ENCODE results near the gene FAM184B.

FAM184B gene

DNA sequence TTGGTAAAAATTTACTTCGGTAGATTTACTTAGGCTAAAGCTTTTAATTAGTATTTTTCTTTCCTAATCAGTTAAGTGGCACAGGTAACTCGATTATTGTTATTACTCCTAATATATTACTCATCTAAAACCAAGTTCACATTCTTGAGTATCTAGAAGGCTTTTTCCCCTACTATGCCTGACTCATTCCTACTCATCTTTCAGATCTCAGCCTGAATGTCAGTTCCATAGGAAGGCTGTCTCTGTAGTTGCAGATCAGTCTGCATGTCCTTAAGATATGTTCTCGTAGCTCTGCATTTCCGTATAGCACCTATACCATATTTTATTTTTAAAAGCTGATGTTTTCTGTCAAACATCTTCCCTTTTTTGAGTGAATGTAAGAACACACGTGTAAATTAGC is 5.9 kb upstream of the FAM184B start:
- Histone ChIP-seq H3K9me3 (replicated peaks in 1 of 2; ENCODE audit: control insufficient read depth in 2 of 2, insufficient read depth in 1 of 2, low read depth in 1 of 2, low read length in 2 of 2) (peaks cover 0 to 6% of the 10 kb centered on the region in 2 donors), H4K8ac (ENCODE audit: low read depth, low read length) (no peak overlapping the region), H3K4me2 (ENCODE audit: insufficient read depth, low read length, poor library complexity, severe bottlenecking) (no peak overlapping the region), H3K9ac (ENCODE audit: low read depth, low read length, poor library complexity) (no peak overlapping the region), H4K91ac (ENCODE audit: low read depth, low read length, poor library complexity) (no peak overlapping the region), H3K4me1 (ENCODE audit: control insufficient read depth in 2 of 2, insufficient read depth in 1 of 2, low read depth in 1 of 2, low read length in 2 of 2) (no peaks in the 10 kb centered on the region), H3K79me1 (ENCODE audit: low read depth, low read length) (no peaks in the 10 kb centered on the region), H3K36me3 (replicated peaks in 1 of 2; ENCODE audit: control insufficient read depth in 2 of 2, insufficient read depth in 2 of 2, low read length in 2 of 2) (peaks cover 0 to 2% of the 10 kb centered on the region in 2 donors), H2BK5ac (ENCODE audit: low read length) (no peak overlapping the region), H2AK5ac (ENCODE audit: low read depth, low read length) (no peak overlapping the region), H3K14ac (ENCODE audit: low read length) (no peak overlapping the region), H3K27ac (replicated peaks; ENCODE audit: low read length) (no peak overlapping the region), H3K18ac (ENCODE audit: low read length) (no peak overlapping the region), H3K23ac (ENCODE audit: low read depth, low read length, poor library complexity) (no peak overlapping the region), H2AFZ (ENCODE audit: low read length) (no peak overlapping the region), H3K4me3 (ENCODE audit: low read length in 2 of 2) (no peak overlapping the region), H2BK15ac (ENCODE audit: low read length) (no peak overlapping the region), H2BK12ac (ENCODE audit: low read length) (no peak overlapping the region), H2BK120ac (ENCODE audit: low read depth, low read length) (no peak overlapping the region), H3K4ac (ENCODE audit: low read length) (no peak overlapping the region), H3K27me3 (ENCODE audit: control insufficient read depth in 3 of 3, insufficient read depth in 3 of 3, low read depth in 1 of 3, low read length in 3 of 3) (peaks cover 0 to 3% (median 0%) of the 10 kb centered on the region in 3 experiments)
- no peak for DNase-seq (ENCODE audit: low spot score)
- WGBS, 2 donors (ENCODE audit: extremely low coverage in 2 of 2, insufficient read length in 2 of 2, insufficient replicate concordance in 1 of 2) = no CpG with 5 or more reads among the region's 5 CpGs

DNA sequence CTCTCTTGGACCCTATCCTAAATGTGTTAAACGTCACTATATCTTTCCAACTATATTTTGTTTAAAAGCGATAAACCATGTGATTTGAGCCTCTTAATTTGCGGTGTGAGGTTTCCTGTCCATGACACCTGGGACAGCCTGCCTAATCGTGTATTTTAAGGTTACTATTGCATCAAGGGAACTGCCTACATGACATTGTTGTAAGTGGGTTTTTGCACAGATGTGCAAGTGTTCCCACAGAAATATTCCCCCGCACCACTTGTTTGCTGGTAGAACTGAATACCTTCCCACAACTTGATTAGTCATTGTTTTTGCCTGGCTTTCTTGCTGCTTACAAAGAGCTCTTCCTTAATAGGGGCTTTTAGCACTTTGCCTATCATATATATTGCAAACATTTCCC is 5.1 kb upstream of the FAM184B start:
- Histone ChIP-seq H2BK5ac (ENCODE audit: low read length) (no peak overlapping the region), H3K14ac (ENCODE audit: low read length) (no peak overlapping the region), H3K9me3 (replicated peaks in 1 of 2; ENCODE audit: control insufficient read depth in 2 of 2, insufficient read depth in 1 of 2, low read depth in 1 of 2, low read length in 2 of 2) (peaks cover 0 to 3% of the 10 kb centered on the region in 2 donors), H4K91ac (ENCODE audit: low read depth, low read length, poor library complexity) (no peak overlapping the region), H2BK12ac (ENCODE audit: low read length) (no peak overlapping the region), H3K4me2 (ENCODE audit: insufficient read depth, low read length, poor library complexity, severe bottlenecking) (no peak overlapping the region), H3K27me3 (ENCODE audit: control insufficient read depth in 3 of 3, insufficient read depth in 3 of 3, low read depth in 1 of 3, low read length in 3 of 3) (peaks cover 0 to 11% (median 7%) of the 10 kb centered on the region in 3 experiments), H3K9ac (ENCODE audit: low read depth, low read length, poor library complexity) (no peak overlapping the region), H3K27ac (replicated peaks; ENCODE audit: low read length) (no peak overlapping the region), H4K8ac (ENCODE audit: low read depth, low read length) (no peak overlapping the region), H3K4me1 (ENCODE audit: control insufficient read depth in 2 of 2, insufficient read depth in 1 of 2, low read depth in 1 of 2, low read length in 2 of 2) (peaks cover 0 to 6% of the 10 kb centered on the region in 2 donors), H3K23ac (ENCODE audit: low read depth, low read length, poor library complexity) (no peak overlapping the region), H2AK5ac (ENCODE audit: low read depth, low read length) (no peak overlapping the region), H3K4me3 (ENCODE audit: low read length in 2 of 2) (no peak overlapping the region), H2BK15ac (ENCODE audit: low read length) (no peak overlapping the region), H3K4ac (ENCODE audit: low read length) (no peak overlapping the region), H2AFZ (ENCODE audit: low read length) (no peak overlapping the region), H2BK120ac (ENCODE audit: low read depth, low read length) (no peak overlapping the region), H3K36me3 (replicated peaks in 1 of 2; ENCODE audit: control insufficient read depth in 2 of 2, insufficient read depth in 2 of 2, low read length in 2 of 2) (peaks cover 0 to 1% of the 10 kb centered on the region in 2 donors), H3K79me1 (ENCODE audit: low read depth, low read length) (no peaks in the 10 kb centered on the region), H3K18ac (ENCODE audit: low read length) (no peak overlapping the region)
- WGBS, 2 donors (ENCODE audit: extremely low coverage in 2 of 2, insufficient read length in 2 of 2, insufficient replicate concordance in 1 of 2) = no CpG with 5 or more reads among the region's 5 CpGs
- no peak for DNase-seq (ENCODE audit: low spot score)

DNA sequence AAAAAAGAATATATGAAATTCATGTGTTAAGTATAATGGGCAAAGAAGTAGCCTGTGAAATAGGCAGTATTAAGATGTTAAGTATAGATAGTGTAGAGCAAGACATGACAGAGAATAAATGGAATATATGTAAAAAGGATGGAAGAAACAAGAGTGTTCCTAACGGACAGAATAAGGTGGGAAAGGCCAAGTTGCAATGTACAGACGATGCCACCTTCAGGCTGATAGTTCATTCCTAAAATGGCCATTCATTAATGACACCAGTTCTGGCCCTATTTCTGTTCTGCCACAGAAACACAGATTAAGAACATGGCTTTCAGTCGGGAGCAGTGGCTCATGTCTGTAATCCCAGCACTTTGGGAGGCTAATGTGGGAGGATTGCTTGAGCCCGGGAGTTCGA is 4.4 kb upstream of the FAM184B start:
- no peak overlapping the region for H3K9ac ChIP-seq (ENCODE audit: low read depth, low read length, poor library complexity)
- H3K14ac ChIP-seq (ENCODE audit: low read length) = no peak overlapping the region
- H3K36me3 ChIP-seq (replicated peaks in 1 of 2; ENCODE audit: control insufficient read depth in 2 of 2, insufficient read depth in 2 of 2, low read length in 2 of 2) = no peaks in the 10 kb centered on the region
- no peak overlapping the region for H3K4ac ChIP-seq (ENCODE audit: low read length)
- H3K79me1 ChIP-seq (ENCODE audit: low read depth, low read length) = no peaks in the 10 kb centered on the region
- H2AFZ ChIP-seq (ENCODE audit: low read length) = no peak overlapping the region
- no peak overlapping the region for H2BK12ac ChIP-seq (ENCODE audit: low read length)
- H3K4me2 ChIP-seq (ENCODE audit: insufficient read depth, low read length, poor library complexity, severe bottlenecking) = no peak overlapping the region
- no peak overlapping the region for H4K91ac ChIP-seq (ENCODE audit: low read depth, low read length, poor library complexity)
- H3K23ac ChIP-seq (ENCODE audit: low read depth, low read length, poor library complexity) = no peak overlapping the region
- no CpG with 5 or more reads among the region's 5 CpGs for WGBS, 2 donors (ENCODE audit: extremely low coverage in 2 of 2, insufficient read length in 2 of 2, insufficient replicate concordance in 1 of 2)
- no peak overlapping the region for H2AK5ac ChIP-seq (ENCODE audit: low read depth, low read length)
- DNase-seq (ENCODE audit: low spot score) = no peak
- H2BK15ac ChIP-seq (ENCODE audit: low read length) = no peak overlapping the region
- H2BK5ac ChIP-seq (ENCODE audit: low read length) = no peak overlapping the region
- no peak overlapping the region for H4K8ac ChIP-seq (ENCODE audit: low read depth, low read length)
- peaks cover 0 to 11% of the 10 kb centered on the region in 2 donors for H3K4me1 ChIP-seq (ENCODE audit: control insufficient read depth in 2 of 2, insufficient read depth in 1 of 2, low read depth in 1 of 2, low read length in 2 of 2)
- H3K18ac ChIP-seq (ENCODE audit: low read length) = no peak overlapping the region
- no peak overlapping the region for H3K27ac ChIP-seq (replicated peaks; ENCODE audit: low read length)
- no peak overlapping the region for H2BK120ac ChIP-seq (ENCODE audit: low read depth, low read length)
- no peak overlapping the region for H3K4me3 ChIP-seq (ENCODE audit: low read length in 2 of 2)
- H3K27me3 ChIP-seq (ENCODE audit: control insufficient read depth in 3 of 3, insufficient read depth in 3 of 3, low read depth in 1 of 3, low read length in 3 of 3) = peaks cover 0 to 18% (median 14%) of the 10 kb centered on the region in 3 experiments
- H3K9me3 ChIP-seq (replicated peaks in 1 of 2; ENCODE audit: control insufficient read depth in 2 of 2, insufficient read depth in 1 of 2, low read depth in 1 of 2, low read length in 2 of 2) = no peaks in the 10 kb centered on the region

GRCh38 chr4:17780501-17781299 is 721 bp downstream of the FAM184B start:
- no peak overlapping the region for H2BK15ac ChIP-seq (ENCODE audit: low read length)
- no peak overlapping the region for H2BK12ac ChIP-seq (ENCODE audit: low read length)
- DNase-seq (ENCODE audit: low spot score) = no peak
- H2AFZ ChIP-seq (ENCODE audit: low read length) = peak overlapping the region; percentile 93
- H2AK5ac ChIP-seq (ENCODE audit: low read depth, low read length) = no peak overlapping the region
- H3K4ac ChIP-seq (ENCODE audit: low read length) = no peak overlapping the region
- peak overlapping the region; percentile 99 for H3K4me2 ChIP-seq (ENCODE audit: insufficient read depth, low read length, poor library complexity, severe bottlenecking)
- WGBS, 2 donors (ENCODE audit: extremely low coverage in 2 of 2, insufficient read length in 2 of 2, insufficient replicate concordance in 1 of 2) = no CpG with 5 or more reads among the region's 31 CpGs
- no peak overlapping the region for H3K27ac ChIP-seq (replicated peaks; ENCODE audit: low read length)
- H2BK5ac ChIP-seq (ENCODE audit: low read length) = no peak overlapping the region
- H4K91ac ChIP-seq (ENCODE audit: low read depth, low read length, poor library complexity) = no peak overlapping the region
- H3K9me3 ChIP-seq (replicated peaks in 1 of 2; ENCODE audit: control insufficient read depth in 2 of 2, insufficient read depth in 1 of 2, low read depth in 1 of 2, low read length in 2 of 2) = no peaks in the 10 kb centered on the region
- peak overlapping the region; percentile 30 to 70 for H3K4me3 ChIP-seq (ENCODE audit: low read length in 2 of 2)
- H3K4me1 ChIP-seq (ENCODE audit: control insufficient read depth in 2 of 2, insufficient read depth in 1 of 2, low read depth in 1 of 2, low read length in 2 of 2) = peaks cover 0 to 21% of the 10 kb centered on the region in 2 donors
- H3K18ac ChIP-seq (ENCODE audit: low read length) = peak overlapping the region; percentile 76
- no peak overlapping the region for H2BK120ac ChIP-seq (ENCODE audit: low read depth, low read length)
- no peaks in the 10 kb centered on the region for H3K79me1 ChIP-seq (ENCODE audit: low read depth, low read length)
- peak overlapping the region; percentile 9 for H3K14ac ChIP-seq (ENCODE audit: low read length)
- H3K9ac ChIP-seq (ENCODE audit: low read depth, low read length, poor library complexity) = peak overlapping the region; percentile 30
- H3K36me3 ChIP-seq (replicated peaks in 1 of 2; ENCODE audit: control insufficient read depth in 2 of 2, insufficient read depth in 2 of 2, low read length in 2 of 2) = no peaks in the 10 kb centered on the region
- H3K23ac ChIP-seq (ENCODE audit: low read depth, low read length, poor library complexity) = no peak overlapping the region
- H3K27me3 ChIP-seq (ENCODE audit: control insufficient read depth in 3 of 3, insufficient read depth in 3 of 3, low read depth in 1 of 3, low read length in 3 of 3) = peaks cover 2 to 38% (median 25%) of the 10 kb centered on the region in 3 experiments
- no peak overlapping the region for H4K8ac ChIP-seq (ENCODE audit: low read depth, low read length)
